ENCODE measurements around the gene LIMK1.

- TF ChIP-seq FOS (IDR thresholded peaks at IDR 0.05; ENCODE audit: low read depth, low read length) = no peak
- no peak for TF ChIP-seq CTCF (conservative IDR thresholded peaks at IDR 0.05; ENCODE audit: low read depth, low read length)
Observed at GRCh38 chr7:74095135-74095534, 11.5 kb downstream of the LIMK1 start.

Data from IMR-90 (cell line).